IPS-11a (cell line): ENCODE data around the gene FSTL4.
"Not testable (repeated sequence)": the region's sequence is repeated elsewhere in the genome, so short reads cannot be mapped to it uniquely, and the experiment has no call there.

Experiments
- H3K4me3 ChIP-seq: one replicate; pipeline ENCODE4 v1.5.1; 2013; ENCODE audit warnings: low read depth, low read length, control low read depth

The FSTL4 gene

DNA sequence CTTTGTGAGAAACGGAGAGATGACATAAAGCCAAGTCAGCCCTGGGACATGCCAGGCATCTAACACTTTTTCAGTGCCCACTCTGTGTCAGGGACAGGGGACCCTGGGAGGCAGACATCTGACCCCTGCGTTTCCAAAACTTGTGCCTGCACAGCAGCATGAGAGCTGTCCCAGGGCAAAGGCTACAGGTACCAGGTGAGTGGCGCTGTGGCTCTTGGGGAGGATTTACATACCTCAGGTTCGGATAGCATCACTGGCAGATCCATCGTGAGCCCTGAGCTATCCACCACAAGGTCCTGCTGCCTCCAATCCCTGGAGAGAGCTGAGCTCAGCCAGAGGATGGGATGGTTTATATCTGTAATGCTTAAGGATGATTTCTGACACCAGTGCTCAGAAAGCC lies 52.4 kb downstream of the FSTL4 start:
- no peak overlapping the region for H3K4me3 ChIP-seq

GRCh38 chr5:133556551-133556950 lies 55.8 kb downstream of the FSTL4 start:
- no peak overlapping the region for H3K4me3 ChIP-seq

- no peak overlapping the region for H3K4me3 ChIP-seq
Observed at GRCh38 chr5:133554279-133554678, 58.1 kb downstream of the FSTL4 start.

- no peak overlapping the region for H3K4me3 ChIP-seq
Observed at GRCh38 chr5:133552925-133553525, 59.3 kb downstream of the FSTL4 start.

- H3K4me3 ChIP-seq, result no peak overlapping the region
Observed at GRCh38 chr5:133546500-133546899, 65.8 kb downstream of the FSTL4 start.

DNA sequence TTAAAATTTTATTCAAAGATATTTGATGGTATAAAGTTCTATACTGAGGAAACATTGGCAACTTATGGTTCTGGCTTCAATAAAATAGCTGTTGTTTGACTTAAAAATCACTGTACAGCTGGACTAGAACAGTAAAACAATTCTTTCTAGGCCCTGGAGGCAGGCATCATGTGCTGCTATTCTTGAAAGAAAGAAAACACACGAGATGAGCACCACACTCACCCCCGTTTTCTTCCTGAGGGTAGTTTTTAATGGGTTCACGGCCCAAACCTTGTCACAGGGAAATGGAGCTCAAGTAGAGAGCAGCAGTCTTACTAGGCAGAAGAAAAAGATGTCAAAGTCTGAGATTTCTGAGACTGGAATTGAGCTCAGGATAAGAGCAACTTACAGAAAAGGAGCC lies 68.0 kb downstream of the FSTL4 start:
- no peak overlapping the region for H3K4me3 ChIP-seq

DNA sequence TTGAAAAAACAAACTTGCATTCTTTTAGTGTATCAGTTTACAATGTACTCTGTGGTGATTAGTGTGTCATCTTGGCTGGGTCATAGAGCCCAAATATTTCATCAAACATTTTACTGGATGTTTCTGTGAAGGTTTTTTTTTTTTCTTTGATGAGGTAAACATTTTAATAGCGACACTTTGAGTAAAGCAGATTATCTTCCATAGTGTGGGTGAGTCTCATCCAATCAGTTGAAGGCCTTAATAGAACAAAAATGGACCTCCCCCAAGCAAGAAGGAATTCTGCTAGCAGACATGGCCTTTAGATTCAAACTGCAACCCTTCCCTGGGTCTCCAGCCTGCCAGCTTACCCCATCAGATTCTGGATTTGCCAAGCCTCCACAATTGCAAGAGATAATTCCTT lies 72.5 kb downstream of the FSTL4 start:
- H3K4me3 ChIP-seq, result no peak overlapping the region

- no peak overlapping the region for H3K4me3 ChIP-seq
Observed at GRCh38 chr5:133538718-133539117, 73.6 kb downstream of the FSTL4 start.

GRCh38 chr5:133535241-133535929 lies 77.0 kb downstream of the FSTL4 start:
- not testable (repeated sequence) for H3K4me3 ChIP-seq

DNA sequence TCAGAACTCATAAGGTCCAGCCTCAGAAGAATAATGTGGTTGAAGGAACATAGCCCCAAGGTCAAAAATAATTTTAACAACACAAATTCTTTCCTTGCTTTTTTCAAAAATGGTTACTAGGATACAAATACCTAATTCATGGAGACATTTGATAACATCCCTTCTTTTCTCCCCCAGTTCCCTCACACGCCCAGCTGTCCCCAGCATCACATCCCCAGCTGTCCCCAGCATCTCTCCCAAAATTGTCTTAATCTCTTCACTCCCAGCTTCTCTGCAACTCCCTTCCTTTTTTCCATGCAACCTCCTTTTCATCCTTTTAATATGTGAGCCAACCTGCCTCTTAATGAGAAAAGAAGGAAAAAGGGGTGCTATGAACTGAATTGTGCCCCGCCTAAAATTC lies 77.8 kb downstream of the FSTL4 start:
- H3K4me3 ChIP-seq, result no peak overlapping the region

DNA sequence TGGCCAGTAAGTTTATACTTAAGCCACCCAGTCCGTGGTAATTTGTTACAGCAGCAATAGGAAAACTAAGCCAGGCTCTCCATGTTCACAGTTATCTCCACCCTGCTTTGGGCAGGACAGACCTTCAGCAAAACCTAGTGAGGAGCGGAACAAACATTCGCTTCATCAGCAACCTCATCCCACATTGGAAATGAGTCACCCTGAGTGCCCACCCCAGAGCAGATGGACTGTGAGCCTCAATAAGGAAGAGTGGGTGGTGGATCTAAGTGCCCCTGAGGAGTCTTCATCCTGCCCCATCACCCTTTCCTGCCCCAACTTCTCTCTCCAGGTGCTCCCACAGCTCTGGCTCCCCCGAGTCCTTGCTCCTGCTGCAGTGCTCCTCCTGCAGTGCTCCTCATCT lies 78.8 kb downstream of the FSTL4 start:
- H3K4me3 ChIP-seq, result no peak overlapping the region

DNA sequence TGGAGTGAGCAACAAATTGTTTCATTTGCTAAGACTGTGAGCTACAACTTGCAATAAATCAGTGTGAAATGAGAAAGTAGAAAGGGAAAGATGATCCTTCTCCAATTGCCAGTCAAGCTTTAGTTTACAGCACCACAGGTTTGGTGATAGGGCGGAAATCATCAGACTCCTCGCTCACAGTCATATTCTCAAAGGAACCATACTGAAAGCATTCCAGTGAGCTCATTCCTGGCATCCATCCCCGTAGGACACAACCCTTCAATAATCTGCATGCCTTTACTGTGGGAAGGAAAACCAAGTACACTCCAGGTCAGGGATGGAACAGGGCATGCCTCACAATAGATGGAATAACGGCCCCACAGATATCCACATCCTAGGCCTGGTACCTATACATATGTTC lies 80.7 kb downstream of the FSTL4 start:
- H3K4me3 ChIP-seq, result no peak overlapping the region

- H3K4me3 ChIP-seq, result no peak overlapping the region
Observed at GRCh38 chr5:133531178-133531577, 81.2 kb downstream of the FSTL4 start.

DNA sequence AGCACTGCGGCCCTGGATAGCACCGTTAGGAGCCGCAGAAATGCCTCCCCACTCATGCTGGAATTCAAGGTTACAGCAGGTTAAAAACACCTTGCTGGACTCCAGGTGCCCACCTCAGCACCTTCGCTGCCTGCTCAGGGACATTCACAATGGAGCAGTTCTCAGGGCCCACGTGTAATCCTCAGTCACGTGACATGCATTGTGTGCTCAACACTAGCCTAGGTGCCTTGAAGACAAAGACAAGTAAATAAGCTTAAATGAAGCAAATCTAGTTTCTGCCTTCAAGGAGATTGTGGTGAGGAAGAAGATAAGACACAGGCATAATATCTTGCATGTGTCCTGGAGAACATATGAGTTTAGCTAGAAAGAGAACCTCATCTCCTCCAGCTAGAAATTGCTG lies 82.1 kb downstream of the FSTL4 start:
- no peak overlapping the region for H3K4me3 ChIP-seq

GRCh38 chr5:133528841-133529240 lies 83.5 kb downstream of the FSTL4 start:
- H3K4me3 ChIP-seq, result no peak overlapping the region

DNA sequence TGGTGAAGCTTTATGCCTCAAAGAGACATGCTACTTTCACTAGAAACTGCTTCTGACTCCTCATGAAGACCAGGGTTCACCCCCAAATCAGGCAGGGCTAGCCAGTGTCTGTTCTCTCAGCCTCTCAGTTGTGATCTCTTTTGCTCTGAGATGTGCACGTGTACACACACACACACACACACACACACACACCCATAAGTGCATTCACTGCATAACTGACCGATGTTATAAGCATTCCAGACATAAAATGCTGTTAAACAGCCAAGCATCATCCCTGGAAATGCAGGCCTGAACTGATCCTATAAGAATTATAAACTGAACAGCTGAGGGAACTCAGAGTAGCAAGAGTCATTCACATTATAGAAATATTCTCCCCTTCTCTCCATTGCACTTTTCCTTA lies 85.0 kb downstream of the FSTL4 start:
- no peak overlapping the region for H3K4me3 ChIP-seq

DNA sequence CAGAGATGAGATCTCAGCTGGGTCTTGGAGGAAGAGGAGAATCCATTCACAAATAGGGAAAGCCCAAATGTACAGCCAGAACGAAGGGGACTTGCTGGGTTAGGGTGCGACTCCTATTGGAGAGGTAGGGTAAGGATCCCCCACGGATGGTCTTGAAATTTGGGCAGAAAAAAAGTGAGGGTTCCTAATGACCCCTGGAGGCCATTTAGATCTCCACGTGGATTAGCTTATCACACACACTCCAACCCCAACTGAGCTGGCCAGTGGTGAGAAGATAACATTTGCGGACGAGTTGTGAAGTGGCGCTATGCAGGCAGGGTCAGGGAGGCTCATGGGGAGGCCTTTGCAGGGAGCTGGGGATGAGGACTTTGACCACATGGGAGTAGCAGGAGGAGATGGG lies 86.0 kb downstream of the FSTL4 start:
- H3K4me3 ChIP-seq, result no peak overlapping the region

- H3K4me3 ChIP-seq, result no peak overlapping the region
Observed at GRCh38 chr5:133525126-133525525, 87.2 kb downstream of the FSTL4 start.

- no peak overlapping the region for H3K4me3 ChIP-seq
Observed at GRCh38 chr5:133524666-133525065, 87.7 kb downstream of the FSTL4 start.

- H3K4me3 ChIP-seq, result no peak overlapping the region
Observed at GRCh38 chr5:133523961-133524586, 88.3 kb downstream of the FSTL4 start.

- H3K4me3 ChIP-seq, result no peak overlapping the region
Observed at GRCh38 chr5:133523013-133523658, 89.2 kb downstream of the FSTL4 start.

DNA sequence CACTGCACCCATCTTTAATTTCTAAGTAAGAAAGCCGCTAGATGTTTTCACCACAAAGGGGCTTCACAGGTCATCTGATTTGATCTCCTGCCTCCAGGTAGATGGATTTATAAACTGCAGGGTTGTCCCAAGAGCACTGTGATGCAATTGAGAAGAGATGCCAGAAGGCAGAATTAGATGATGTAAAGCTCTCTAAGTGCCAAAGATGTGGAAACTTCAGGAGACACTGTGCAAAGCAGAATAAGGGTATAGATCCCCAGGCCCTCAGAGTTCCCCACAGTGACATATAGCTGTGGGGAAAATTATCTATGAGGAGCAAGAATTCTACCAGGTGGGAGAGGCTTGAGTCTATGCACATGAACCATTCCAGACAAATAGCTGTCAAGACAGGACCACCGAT lies 90.5 kb downstream of the FSTL4 start:
- no peak overlapping the region for H3K4me3 ChIP-seq
